BLaER1 treated with 17β-estradiol and CSF1 and Interleukin-3, amounts not matched to agents 10 nM and 100 nM (cell line): ENCODE results near the gene ZNF784.
A peak's percentile ranks its signal among the peaks of the same experiment; 100 is the strongest.

ENCODE experiments used
- H3K27ac ChIP-seq, 11 experiments: shearing (Covaris generic); formaldehyde crosslinking; 2 replicates each; pipeline ENCODE4 v1.8.1; 2022
- H3K27me3 ChIP-seq, 11 experiments: shearing (Covaris generic); formaldehyde crosslinking; 2 replicates each; pipeline ENCODE4 v1.8.1; 2022
- H3K36me3 ChIP-seq, 11 experiments: shearing (Covaris generic); formaldehyde crosslinking; 2 replicates each; pipeline ENCODE4 v1.8.1; 2022
- H3K4me1 ChIP-seq, 10 experiments: shearing (Covaris generic); formaldehyde crosslinking; 2 replicates each; pipeline ENCODE4 v1.8.1; 2022
- H3K4me2 ChIP-seq, 11 experiments: shearing (Covaris generic); formaldehyde crosslinking; 2 replicates each; pipeline ENCODE4 v1.8.1; 2022
- H3K4me3 ChIP-seq, 10 experiments: shearing (Covaris generic); formaldehyde crosslinking; 2 replicates each; pipeline ENCODE4 v1.8.1; 2022
- H3K9ac ChIP-seq, 11 experiments: shearing (Covaris generic); formaldehyde crosslinking; 2 replicates each; pipeline ENCODE4 v1.8.1; 2022
- H3K9me3 ChIP-seq, 11 experiments: shearing (Covaris generic); formaldehyde crosslinking; replicated peaks in 1 of 11; 2 replicates each; pipeline ENCODE4 v1.8.1; 2022
- H4K20me1 ChIP-seq, 11 experiments: shearing (Covaris generic); formaldehyde crosslinking; 2 replicates each; pipeline ENCODE4 v1.8.1; 2022
- Cebpa-rat ChIP-seq, 11 experiments: shearing (Covaris generic); IDR thresholded peaks; 2 replicates each; pipeline ENCODE4 v1.8.1; 2022

ZNF784 gene

DNA sequence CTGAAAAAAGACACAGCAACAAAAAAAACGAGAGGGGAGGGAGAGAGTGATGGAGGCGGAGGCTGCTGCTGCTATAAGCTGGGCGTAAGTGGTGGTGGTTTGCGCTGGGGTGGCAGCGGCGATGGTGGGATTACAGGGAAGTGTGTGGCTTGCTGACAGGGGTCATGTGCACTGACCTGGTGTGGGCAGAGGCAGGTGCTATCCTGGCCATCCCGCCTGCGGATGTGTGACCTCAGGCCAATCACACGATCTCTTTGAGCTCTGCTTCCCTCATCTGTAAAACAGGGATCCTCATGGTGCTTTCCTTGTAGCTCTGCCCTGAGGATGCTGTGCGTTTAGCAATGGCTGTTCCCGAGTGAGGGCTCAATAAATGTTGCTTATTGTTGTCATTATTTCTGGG is 13.2 kb upstream of the ZNF784 start:
- H3K9ac ChIP-seq, result peak overlapping the region in 4 of 11 experiments; percentile 9 to 97 (median 94); a peak in 4 of 22 replicates
- peaks cover 55 to 80% (median 67%) of the 10 kb centered on the region in 10 experiments for H3K4me1 ChIP-seq

DNA sequence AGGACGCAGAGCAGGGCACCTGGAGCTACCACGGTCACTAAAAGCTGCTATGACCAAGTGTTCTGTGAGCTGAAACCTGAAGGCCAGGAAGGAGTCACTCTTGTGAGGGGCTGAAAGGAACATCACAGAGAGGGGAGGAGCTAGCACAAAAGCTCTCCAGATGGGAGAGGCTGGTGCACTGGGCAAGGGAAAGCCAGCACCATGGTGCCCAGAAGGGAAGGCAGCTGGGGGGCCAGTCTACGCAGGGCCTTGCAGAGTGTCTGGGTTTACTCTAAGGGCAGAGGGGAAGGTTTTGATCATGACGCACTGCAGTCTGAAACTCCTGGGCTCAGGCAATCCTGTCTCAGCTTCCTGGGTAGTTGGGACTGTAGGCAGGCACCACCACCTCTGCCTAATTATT is 12.4 kb upstream of the ZNF784 start:
- no peaks in the 10 kb centered on the region for H3K27me3 ChIP-seq
- H4K20me1 ChIP-seq, result no peaks in the 10 kb centered on the region; a peak in 1 of 22 replicates
- peak overlapping the region in 10 of 11 experiments; percentile 90 to 99 (median 96); a peak in 18 of 22 replicates for H3K9ac ChIP-seq
- peak overlapping the region in 7 of 10 experiments; percentile 75 to 98 (median 94); a peak in 7 of 20 replicates for H3K4me3 ChIP-seq
- peak overlapping the region in 3 of 11 experiments; percentile 93 to 96 (median 95); a peak in 2 of 22 replicates for H3K27ac ChIP-seq
- TF ChIP-seq Cebpa-rat (IDR thresholded peaks at IDR 0.05), result no peak
- H3K4me1 ChIP-seq, result peaks cover 53 to 75% (median 66%) of the 10 kb centered on the region in 10 experiments
- H3K4me2 ChIP-seq, result peak overlapping the region; percentile 94 to 100 (median 97)
- peaks cover 5 to 13% (median 8%) of the 10 kb centered on the region in 11 experiments; a peak in 11 of 22 replicates for H3K36me3 ChIP-seq
- H3K9me3 ChIP-seq, result no peaks in the 10 kb centered on the region

More for the DNA sequence above, 13.2 kb upstream of the ZNF784 start:
- Histone ChIP-seq H3K4me2 (peak overlapping the region in 9 of 11 experiments; percentile 8 to 100 (median 97); a peak in 13 of 22 replicates), H3K9me3 (no peaks in the 10 kb centered on the region), H4K20me1 (peaks cover 0 to 6% (median 0%) of the 10 kb centered on the region in 11 experiments; a peak in 3 of 22 replicates), H3K36me3 (peaks cover 5 to 13% (median 8%) of the 10 kb centered on the region in 11 experiments; a peak in 11 of 22 replicates), H3K27ac (no peak overlapping the region; a peak in 1 of 22 replicates), H3K27me3 (no peaks in the 10 kb centered on the region), H3K4me3 (no peak overlapping the region)
- TF ChIP-seq Cebpa-rat (IDR thresholded peaks at IDR 0.05), result no peak

GRCh38 chr19:55635856-55636440 is 11.6 kb upstream of the ZNF784 start:
- Histone ChIP-seq H3K4me1 (peaks cover 53 to 79% (median 66%) of the 10 kb centered on the region in 10 experiments), H3K36me3 (peaks cover 5 to 13% (median 8%) of the 10 kb centered on the region in 11 experiments; a peak in 11 of 22 replicates), H3K4me2 (peak overlapping the region; percentile 94 to 100 (median 97)), H3K9me3 (no peaks in the 10 kb centered on the region), H3K9ac (peak overlapping the region; percentile 90 to 99 (median 96)), H4K20me1 (no peaks in the 10 kb centered on the region; a peak in 1 of 22 replicates), H3K27me3 (no peaks in the 10 kb centered on the region), H3K4me3 (peak overlapping the region; percentile 75 to 98 (median 91)), H3K27ac (peak overlapping the region; percentile 92 to 99 (median 95))
- TF ChIP-seq Cebpa-rat (IDR thresholded peaks at IDR 0.05), result no peak

DNA sequence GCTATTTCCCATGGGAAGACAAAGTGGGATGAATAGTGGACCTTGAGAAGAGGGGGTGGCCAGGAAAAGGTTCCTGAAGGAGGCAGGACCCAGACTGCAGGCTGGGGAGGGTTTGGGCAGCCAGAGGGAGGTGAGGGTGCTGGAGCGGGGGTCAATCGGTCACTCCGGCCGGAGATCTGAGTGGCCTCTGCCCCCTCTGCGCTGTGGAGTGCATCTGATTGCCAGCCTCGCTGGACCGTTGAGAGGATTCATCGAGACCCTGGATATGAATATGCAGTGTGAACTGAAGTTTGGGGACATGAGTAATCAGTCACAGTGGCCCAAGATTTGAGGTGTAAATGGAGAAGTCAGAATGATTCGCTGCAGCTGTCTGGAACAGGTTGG is 11.0 kb upstream of the ZNF784 start:
- no peaks in the 10 kb centered on the region for H3K27me3 ChIP-seq

GRCh38 chr19:55633861-55634260 is 9.5 kb upstream of the ZNF784 start:
- Histone ChIP-seq H3K4me3 (peak overlapping the region; percentile 75 to 98 (median 91); a peak in 14 of 20 replicates), H3K27ac (peak overlapping the region; percentile 92 to 99 (median 95); a peak in 21 of 22 replicates)

More for the DNA sequence above, 11.0 kb upstream of the ZNF784 start:
- Histone ChIP-seq H3K27ac (peak overlapping the region; percentile 92 to 99 (median 95)), H3K4me2 (peak overlapping the region; percentile 94 to 100 (median 97)), H3K9ac (peak overlapping the region; percentile 90 to 99 (median 96)), H3K4me1 (peaks cover 53 to 79% (median 66%) of the 10 kb centered on the region in 10 experiments), H4K20me1 (no peaks in the 10 kb centered on the region; a peak in 1 of 22 replicates), H3K36me3 (peaks cover 5 to 13% (median 8%) of the 10 kb centered on the region in 11 experiments; a peak in 11 of 22 replicates), H3K4me3 (peak overlapping the region; percentile 75 to 98 (median 91)), H3K9me3 (no peaks in the 10 kb centered on the region)
- no peak for TF ChIP-seq Cebpa-rat (IDR thresholded peaks at IDR 0.05)

GRCh38 chr19:55632463-55632834 is 8.1 kb upstream of the ZNF784 start:
- Histone ChIP-seq H3K27me3 (no peaks in the 10 kb centered on the region), H3K27ac (no peak overlapping the region; a peak in 1 of 22 replicates), H3K4me2 (peak overlapping the region in 2 of 11 experiments; percentile 13 to 21; a peak in 1 of 22 replicates), H3K9ac (peak overlapping the region in 2 of 11 experiments; percentile 23 to 65; a peak in 2 of 22 replicates), H3K4me1 (peaks cover 45 to 70% (median 59%) of the 10 kb centered on the region in 10 experiments), H3K36me3 (0 out of 22 replicates have a peak, but pooled peaks cover 0 to 3% (median 0%) of the 10 kb centered on the region in 11 experiments), H3K9me3 (no peaks in the 10 kb centered on the region), H4K20me1 (no peaks in the 10 kb centered on the region; a peak in 1 of 22 replicates), H3K4me3 (no peak overlapping the region)
- no peak for TF ChIP-seq Cebpa-rat (IDR thresholded peaks at IDR 0.05)

More at GRCh38 chr19:55633861-55634260, 9.5 kb upstream of the ZNF784 start:
- Histone ChIP-seq H3K27me3 (no peaks in the 10 kb centered on the region), H3K9ac (peak overlapping the region; percentile 90 to 99 (median 96); a peak in 17 of 22 replicates), H3K36me3 (peaks cover 5 to 13% (median 8%) of the 10 kb centered on the region in 11 experiments; a peak in 11 of 22 replicates), H3K4me1 (peaks cover 55 to 79% (median 67%) of the 10 kb centered on the region in 10 experiments), H4K20me1 (no peaks in the 10 kb centered on the region; a peak in 1 of 22 replicates), H3K9me3 (no peaks in the 10 kb centered on the region), H3K4me2 (peak overlapping the region; percentile 94 to 100 (median 97))
- no peak for TF ChIP-seq Cebpa-rat (IDR thresholded peaks at IDR 0.05)

GRCh38 chr19:55626350-55626749 is 2.0 kb upstream of the ZNF784 start:
- TF ChIP-seq Cebpa-rat (IDR thresholded peaks at IDR 0.05), result no peak
- Histone ChIP-seq H3K4me3 (no peak overlapping the region), H3K27me3 (no peaks in the 10 kb centered on the region), H3K4me2 (no peak overlapping the region), H3K9me3 (no peaks in the 10 kb centered on the region), H3K36me3 (peaks cover 6 to 13% (median 9%) of the 10 kb centered on the region in 11 experiments; a peak in 16 of 22 replicates), H3K4me1 (peaks cover 26 to 47% (median 38%) of the 10 kb centered on the region in 10 experiments), H3K27ac (no peak overlapping the region), H4K20me1 (peaks cover 0 to 20% (median 4%) of the 10 kb centered on the region in 11 experiments; a peak in 10 of 22 replicates), H3K9ac (no peak overlapping the region; a peak in 1 of 22 replicates)

DNA sequence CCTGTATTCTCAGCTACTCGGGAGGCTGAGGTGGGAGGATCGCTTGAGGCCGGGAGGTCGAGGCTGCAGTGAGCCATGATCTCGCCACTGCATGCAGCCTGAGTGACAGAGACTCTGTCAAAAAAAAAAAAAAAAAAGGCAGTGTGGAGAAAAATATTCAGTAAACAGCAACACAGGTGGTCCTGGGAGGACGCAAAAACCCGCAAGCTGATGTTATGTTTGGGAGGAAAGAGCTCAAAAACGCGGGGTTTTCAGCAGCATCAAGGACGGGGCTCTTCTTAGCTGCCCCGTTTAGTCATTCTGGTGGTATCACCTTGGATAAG is 599 bp upstream of the ZNF784 start:
- Histone ChIP-seq H4K20me1 (peaks cover 0 to 20% (median 11%) of the 10 kb centered on the region in 11 experiments; a peak in 10 of 22 replicates), H3K4me3 (peak overlapping the region; percentile 48 to 72 (median 60)), H3K36me3 (peaks cover 16 to 27% (median 19%) of the 10 kb centered on the region in 11 experiments; a peak in 19 of 22 replicates), H3K4me1 (peaks cover 39 to 49% (median 45%) of the 10 kb centered on the region in 10 experiments), H3K27ac (peak overlapping the region in 8 of 11 experiments; percentile 80 to 94 (median 86); a peak in 10 of 22 replicates), H3K9ac (peak overlapping the region; percentile 77 to 91 (median 85); a peak in 20 of 22 replicates), H3K27me3 (no peaks in the 10 kb centered on the region), H3K9me3 (no peaks in the 10 kb centered on the region), H3K4me2 (peak overlapping the region; percentile 69 to 91 (median 83))
- no peak for TF ChIP-seq Cebpa-rat (IDR thresholded peaks at IDR 0.05)
